NCI-H1417 (cell line): ENCODE measurements around the gene RGS6.

ENCODE experiments used
- DNase-seq, 3 experiments: peaks; one replicate each; lab custom pipeline; 2025; lab: John Stamatoyannopoulos, UW

Gene RGS6

DNA sequence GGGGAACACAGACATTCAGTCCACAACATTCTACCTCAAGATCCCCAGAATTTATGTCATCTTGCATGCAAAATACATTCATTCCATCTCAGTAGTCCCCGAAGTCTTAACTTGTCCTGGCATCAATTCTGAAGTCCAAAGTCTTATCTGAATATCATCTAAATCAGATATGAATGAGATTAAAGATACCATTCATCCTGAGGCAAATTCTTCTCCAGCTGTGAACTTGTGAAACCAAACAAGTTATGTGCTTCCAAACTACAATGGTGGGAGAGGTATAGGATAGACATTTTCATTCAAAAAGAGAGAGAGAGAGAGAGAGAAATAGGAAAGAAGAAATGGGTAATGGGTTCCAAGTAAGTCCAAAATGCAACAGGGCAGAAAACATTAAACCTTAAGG is 571.0 kb downstream of the RGS6 start:
- no peak for DNase-seq

DNA sequence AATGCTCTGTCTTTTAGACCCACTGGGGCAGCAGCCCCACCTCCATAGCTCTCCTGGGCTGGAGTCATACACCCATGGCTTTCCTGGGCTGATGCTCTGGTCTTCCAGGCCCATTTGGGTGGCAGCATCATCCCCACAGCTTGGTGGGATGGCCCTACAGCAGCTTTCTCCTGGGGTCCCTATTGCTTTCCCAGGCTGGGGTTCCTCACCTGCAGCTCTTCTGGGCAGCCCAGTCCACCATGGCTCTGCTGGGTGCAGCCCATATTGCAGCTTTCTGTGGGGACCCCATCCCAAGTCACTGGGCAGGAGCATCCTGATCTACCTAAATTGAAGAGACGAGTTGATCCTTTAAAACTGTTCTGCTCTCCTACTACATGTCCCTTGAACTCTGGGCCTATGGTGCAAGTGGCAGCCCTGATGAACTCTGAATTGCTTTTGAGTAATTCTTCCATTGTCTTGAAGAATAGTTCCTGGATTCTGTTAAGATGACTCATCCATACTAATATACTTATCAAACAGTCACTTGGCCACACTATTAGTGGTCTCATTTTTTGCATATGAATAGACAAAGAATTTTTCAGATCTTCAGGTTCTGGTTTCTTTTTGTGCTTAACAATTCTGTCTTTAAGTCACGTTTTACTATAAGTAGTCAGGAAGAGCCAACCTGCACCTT is 571.6 kb downstream of the RGS6 start:
- no peak for DNase-seq

DNA sequence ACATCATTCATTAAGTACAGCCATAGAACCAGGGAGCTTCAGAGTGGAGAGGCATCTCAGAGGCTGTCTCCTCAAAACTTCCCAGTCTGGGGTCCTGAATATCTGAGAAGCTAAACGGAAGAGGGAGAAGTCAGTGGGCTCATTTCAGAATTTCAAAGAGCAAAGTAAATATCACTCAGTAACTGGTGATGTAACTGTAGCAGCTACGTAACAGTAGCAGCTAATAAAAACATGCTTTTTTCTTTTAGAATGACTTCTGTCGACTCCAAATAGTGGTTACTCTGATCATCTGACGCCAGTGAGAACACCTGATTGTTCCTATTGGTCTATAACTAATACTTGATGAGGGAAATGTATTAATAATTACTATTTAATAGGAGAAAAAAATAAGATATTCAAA is 578.3 kb downstream of the RGS6 start:
- DNase-seq, result no peak

DNA sequence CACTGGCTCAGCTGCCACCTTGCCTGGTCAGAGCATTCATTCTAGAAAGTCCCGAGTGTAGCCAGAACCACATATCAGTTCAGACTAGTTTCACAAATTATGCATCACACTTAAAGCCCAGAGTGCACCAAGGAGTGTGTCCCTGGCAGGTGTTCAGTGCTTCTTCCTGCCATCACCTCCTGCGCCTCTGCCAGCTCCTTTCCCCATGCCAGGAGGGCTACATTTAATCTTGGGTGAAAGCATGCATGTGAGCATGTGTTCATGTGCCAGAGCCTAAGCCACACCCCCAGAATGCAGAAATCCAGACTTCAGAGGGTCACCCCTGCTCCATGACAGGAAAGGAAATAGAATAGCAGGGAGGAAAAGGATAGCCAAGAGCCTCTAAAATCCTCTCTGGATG is 580.1 kb downstream of the RGS6 start:
- no peak for DNase-seq

DNA sequence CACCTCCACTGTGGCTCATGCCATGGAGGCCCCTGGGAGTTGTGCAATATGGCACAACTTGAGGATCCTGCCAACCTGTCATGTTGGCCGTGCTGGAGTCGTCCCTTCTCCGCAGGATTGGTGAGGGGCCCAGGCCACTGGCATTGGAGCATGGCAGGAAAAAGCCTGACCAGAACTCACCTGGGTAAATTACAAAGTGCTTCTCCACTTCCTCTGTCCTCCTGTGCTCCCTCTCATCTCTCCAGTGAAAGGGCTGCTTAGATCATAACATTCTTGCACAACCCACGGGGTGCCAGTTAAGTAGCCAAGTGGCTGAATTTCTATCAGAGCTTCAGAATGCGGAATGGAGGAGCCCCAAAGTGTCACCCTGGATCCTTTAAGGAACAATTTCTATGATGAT is 580.7 kb downstream of the RGS6 start:
- DNase-seq, result no peak

DNA sequence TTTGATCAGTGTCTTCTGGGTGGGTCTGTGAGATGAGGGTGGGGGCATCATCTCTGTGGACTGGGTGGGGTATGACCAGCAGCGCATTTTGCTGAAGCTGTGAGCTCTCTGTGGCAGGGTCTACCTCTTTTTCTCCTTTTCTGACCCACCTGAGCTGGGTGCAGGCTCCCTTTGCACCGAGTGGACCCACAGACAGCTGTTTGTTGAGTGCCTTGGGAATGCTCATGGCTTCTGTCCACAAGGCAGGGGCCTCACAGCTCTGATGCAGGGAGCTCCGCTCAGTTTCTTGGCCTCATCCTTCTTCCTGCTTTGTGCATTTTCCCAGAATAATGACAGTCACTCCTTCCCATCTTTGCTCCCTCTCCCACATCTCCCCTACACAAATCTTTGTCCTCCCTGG is 581.1 kb downstream of the RGS6 start:
- DNase-seq, result no peak

DNA sequence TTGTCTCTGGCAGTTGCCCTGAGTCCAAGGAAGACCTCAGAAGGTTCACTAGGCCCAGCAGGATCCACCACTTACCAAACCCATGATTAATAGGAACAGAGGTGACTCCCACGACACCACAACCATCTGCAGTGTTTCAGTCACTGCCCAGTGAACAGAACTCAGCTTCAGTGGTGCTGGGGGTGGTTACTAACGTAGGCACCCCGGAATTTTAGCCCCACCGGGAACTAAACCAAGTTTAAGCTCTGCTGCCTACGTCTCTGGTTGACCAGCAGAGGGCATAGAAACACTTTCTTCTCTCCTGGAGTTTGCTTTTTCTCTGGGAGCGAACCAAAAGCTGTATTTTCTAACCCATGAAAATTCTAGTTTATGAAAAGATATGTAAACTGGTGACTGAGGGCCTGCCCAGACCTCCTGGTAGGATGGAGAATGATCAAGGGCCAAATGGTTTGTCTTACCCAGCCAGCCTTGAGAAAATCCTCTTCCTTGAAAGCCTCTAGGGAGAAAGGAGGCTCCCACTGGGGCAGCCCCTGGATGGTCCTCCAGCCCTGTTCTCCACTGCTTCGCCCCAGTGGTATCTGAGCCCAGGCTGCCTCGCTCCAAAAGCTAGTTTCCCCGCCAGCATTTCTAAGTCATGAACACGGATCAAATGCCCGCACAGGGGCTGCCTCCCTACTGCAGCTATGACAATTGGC is 581.9 kb downstream of the RGS6 start:
- DNase-seq, result peak; percentile 8 to 23 (median 21)

DNA sequence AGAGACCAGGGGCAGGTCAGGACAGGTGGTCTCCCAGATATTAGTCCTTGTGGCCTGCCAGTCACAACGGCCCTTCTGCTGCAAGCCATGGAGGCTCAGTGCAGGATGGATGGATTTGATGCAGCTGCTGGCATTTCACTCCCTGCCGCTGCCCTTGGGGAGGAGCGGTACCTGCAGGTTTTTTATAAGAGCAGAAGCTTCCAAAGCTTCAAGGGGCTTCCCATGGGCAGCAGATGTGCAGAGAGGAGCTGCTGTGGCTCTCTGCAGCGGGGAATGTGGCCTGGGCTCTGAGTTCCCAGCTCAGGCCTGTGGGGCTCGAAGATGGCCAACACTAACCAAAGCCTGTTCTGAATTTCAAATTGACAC is 582.4 kb downstream of the RGS6 start:
- DNase-seq, result no peak

DNA sequence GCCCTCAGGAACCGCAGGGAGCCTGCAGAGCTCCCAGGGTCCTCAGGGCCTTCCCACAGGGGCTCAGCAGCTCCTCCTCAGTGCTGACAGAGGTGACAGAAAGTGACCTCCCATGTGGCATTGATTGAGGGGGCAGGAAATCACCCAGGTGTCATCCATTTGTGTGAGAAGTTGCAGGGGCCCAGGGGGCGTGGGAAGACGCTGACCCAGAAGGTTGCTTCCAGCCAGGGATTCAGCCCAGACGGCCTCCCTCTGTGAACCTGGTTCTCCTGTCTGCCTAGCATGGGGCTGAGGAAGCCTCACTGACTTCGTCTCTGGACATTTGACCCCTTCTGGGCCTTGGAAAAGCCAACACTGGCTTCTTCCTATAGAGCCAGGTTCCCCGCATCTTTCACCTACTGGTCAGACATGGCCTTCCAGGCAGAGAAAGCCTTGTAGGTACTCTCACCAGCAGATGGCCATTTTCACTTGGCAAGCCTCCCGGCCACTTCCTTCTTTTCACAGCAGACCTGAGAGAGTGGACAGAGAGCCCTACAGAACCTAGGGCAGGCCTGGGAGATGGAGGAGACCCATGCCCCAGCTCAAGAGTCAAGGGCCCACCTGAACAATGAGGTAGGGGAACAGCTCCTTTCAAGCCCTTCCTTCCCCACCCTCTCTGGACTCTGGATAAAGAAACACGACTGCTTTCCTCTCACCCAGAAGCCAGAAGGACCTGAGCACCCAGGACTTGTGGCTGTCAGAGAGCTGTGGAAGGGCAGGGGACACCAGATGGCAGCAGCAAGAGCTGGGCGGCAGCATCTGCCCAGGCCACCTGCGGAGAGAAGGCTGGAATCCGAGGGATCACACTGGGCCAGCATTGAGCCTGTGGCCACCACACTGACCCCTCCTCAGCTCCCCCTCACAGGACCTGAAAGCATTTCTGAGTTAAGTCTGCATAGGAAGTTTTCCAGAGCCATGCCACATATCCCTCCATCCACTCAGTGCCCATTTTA is 583.8 kb downstream of the RGS6 start:
- peak in 1 of 3 experiments; percentile 5 for DNase-seq

DNA sequence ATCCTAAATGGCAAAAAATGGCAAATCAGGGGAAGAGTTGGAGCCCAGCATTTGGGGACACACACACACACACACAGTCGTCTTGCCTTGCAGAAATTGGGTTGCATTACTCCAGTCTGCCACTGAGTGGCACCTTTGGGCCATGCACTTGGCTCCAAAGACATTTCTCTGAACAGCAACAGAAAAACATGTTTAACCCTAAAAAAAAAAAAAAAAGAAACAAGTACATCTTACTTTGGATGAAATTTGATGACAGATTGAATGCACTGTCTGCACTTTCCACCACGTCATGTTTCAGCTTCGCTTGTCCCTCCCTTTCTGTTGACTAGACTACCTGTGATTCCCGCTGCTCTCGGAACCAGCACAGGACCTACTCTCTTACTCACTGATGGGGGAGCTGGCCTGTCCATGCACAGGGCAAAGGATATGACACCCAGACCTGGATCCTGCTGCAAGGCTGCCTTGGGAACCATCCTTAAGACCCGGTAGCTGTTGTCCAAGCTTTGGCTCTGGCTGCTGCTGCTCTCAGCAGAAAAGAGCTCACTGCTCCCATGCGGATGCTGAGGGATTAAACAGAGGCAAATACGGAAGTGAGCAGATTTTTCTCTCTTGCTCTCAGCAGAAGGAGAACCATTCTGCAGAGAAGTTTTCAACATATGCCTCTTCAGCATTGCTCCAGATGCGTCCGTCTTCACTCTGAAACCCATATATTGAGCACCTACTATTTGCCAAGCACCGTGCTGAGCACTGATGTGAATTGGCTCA is 584.9 kb downstream of the RGS6 start:
- DNase-seq, result peak; percentile 50 to 77 (median 71)

DNA sequence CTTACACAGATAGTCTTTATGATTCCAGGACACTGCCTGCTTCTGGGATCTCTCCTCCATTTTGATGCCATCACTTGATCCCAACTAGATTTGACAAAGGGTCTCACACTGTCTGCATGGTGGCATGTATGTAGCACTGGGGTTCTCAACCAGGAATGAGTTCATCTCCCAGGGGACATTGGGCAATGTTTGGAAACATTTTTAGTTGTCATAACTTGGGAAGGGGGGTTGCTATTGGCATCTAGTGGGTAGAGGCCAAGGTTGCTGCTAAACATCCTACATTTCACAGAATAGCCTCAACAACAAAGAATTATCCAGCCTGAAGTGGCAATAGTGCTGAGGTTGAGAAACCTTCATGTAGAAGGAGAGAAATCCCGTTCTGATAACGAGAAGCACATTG is 585.5 kb downstream of the RGS6 start:
- DNase-seq, result no peak

DNA sequence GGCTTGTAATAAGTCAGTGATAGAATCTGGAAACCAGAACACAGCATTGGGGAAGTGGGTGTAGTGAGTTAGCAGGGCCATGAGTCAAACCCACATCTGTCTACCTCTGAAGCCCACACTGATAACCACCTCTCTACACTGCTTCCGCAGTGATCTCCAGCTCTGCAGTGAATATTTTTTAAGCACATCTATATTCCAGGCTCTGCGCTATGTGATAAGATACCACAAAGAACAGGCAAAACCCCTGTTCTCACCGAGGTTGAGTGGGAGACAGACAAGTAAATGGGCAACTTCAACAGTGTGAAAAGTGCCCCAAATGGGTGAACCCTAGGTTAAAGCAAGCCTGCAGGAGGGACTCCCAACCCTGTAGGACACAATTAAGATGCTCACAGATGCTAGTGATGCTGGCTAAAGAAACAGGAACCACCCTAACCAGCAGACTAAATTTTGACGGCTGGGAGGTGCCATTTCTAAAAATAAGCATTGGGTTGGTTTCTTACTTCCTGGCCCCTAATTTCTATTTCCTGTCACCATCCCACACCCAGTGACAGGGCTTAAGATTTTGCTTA is 586.7 kb downstream of the RGS6 start:
- no peak for DNase-seq

DNA sequence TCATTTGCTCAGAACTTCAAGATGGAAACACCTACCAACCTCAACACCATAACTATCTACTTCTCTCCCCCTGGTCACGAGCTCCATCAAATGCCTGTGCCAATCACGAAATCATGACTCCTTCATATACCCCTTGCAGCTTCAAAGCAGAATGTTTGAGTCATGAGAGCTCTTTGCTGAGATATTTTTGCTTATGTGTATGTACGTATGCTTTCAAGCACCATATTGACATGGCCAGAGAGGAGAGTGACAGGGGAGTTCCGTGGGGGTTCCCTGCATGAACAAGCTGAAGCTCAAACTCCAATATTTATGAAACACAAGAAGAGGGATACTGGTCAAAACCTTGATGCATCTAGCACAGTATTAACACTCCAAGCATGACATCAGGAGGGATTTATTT is 587.3 kb downstream of the RGS6 start:
- no peak for DNase-seq

DNA sequence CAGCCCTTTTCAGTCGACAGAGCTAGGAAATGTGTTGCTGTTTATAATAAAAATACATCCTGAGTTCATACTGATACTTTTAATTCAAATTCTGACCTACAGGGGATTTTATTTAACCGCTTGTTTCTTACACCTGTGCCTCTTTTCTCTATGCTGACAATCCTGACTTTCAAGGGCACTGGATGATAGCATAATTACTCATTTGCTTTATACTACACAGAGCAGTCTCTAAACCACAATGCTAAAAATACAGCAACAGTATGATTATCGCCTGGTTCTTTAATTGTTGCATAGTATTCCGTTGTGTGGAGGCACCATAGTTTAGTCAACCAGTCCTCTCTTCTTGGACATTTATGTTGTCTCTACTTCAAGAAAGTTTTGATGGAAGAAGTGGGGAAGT is 588.8 kb downstream of the RGS6 start:
- no peak for DNase-seq

DNA sequence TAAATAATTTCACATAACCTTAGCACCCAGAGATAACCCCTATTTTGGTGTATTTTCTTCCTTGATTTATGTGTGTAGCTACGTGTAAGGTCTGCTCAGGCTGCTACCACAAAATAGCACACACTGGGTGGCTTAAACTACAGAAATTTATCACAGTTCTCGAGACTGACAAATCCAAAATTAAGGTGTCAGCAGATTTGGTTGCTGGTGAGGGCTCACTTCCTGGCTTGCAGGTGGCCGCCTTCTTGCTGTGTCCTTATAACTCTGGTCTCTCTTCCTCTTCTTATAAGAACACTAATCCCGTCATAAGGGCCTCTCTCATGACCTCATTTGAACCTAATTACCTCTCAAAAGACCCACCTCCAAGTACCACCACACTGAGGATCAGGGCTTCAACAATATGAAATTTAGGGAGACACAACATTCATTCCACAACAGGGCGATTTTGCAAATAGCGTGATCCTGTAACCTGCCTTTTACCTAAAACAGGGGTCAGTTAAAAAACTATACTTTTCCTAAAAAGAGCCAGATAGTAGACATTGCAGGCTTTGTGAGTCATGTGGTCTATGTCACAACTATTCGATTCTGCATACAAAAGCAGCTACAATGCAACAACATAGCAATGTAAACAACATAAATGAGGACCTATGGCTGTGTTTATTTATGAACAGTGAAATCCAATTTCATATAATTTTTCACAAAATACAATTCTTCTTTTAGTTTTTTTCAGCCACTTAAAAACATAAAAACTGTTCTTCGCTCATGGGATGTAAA is 589.9 kb downstream of the RGS6 start:
- no peak for DNase-seq

DNA sequence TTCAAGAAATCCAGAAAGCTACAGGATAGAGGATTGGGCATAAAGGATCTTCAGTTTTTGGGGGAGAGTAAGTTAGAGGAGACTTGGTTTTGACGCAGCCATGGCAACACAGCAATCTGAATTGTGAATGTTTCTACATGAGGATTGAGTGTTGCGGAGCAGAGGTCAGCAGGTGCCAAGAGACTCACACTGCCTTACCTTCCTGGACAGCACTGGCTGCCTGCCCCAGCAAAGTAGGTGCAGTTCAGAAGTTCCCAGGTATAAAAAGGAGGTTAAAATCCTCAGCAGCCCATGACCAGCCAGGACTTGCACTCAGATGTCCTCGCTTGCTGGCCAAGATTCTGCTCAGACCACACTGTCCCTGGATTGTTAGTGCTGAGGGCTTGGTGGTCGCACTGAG is 590.6 kb downstream of the RGS6 start:
- no peak for DNase-seq

DNA sequence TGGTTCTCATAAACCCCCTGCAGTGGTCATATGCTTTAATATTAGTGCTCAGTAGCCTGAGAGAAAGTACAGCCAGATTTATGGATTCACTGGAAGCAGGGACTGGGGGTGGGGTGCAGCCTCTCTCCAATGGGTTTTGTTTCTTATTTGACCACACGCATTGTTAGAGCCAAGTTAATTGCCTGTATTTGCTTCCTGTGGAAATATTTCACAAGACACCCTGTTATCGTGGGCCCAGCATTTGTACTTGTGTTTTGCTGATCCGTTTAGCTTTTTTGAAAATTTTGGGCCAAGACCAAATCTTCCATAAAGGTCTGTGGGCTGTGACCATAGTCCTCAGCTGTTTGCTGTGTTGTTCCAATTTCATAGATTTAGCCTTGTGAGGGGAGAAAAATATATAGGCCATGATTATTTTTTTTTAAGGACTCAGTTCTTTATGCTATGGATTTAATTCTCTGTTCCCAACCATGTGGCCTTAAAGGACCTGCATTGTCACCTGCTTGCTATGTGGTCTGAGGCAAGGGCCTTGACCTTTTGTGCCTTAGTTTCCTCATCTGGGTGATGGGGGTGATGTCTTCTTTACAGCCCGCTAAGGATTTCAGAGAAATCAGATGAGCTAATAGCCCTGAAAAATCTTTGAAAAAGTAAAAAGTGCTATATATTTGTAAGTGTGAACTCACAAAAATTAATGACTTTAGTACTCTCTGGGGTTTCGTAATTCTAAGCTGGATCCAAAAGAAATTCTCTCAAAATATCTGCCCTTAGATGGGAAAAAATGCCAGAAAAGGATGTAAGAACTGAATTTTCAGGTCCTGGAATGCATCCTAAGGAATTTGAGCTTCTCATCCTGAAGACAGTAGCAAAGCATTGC is 591.4 kb downstream of the RGS6 start:
- DNase-seq, result no peak

DNA sequence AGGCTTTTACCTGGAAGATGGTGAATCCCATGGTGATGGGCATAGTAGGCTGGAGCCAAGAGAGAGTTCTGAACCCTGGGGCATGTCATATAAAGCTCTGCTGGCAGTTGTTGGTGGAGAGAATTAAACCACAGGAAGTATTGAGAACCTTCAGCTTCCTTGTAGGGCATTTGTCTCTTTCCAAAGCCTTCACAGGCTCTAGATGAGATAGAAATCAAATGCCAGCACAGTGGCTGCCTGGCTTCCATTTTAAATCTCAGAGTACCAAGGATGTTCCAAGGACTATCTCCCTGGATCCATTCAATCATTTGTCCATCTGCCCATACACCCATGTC is 592.0 kb downstream of the RGS6 start:
- no peak for DNase-seq

DNA sequence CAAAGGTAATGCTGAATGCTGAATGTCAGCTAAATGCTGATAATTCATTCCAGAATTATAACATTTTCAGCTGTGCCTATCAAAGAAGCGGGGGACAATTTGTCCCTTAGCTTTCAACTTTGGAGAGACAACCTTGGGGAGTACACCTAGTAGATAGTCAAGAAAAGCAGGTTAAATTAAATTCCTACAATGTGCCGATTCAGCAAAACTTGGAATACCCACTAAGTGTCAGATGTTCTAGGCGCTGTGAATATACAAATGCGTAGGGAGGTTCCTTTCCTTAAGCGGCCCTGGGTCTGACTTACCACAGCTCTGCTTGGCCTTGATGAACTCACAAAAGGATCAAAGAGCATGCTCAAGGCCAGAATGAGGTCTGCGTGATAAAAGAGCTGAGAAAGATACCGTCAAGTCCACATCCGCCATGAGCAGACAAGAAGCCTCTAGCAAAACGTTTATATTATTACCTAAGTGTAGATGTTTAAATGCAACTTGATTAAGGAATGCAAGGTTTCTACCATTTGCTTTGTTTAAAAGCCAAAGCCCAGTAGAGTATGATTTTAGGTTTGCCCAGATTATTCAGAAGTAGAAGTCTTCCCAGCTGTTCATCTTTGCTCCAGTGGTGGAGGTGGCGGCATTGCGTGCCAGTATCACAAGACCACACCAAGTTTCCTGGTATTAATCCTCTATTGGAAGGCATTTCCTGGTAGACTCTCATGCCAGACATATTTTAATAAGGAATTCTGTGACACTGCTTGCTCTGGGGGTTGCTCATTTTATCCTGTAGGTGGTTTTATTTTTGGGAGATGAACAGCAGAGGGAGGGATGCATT is 593.1 kb downstream of the RGS6 start:
- DNase-seq, result no peak
